Peyer's patch (tissue), 4 donors: ENCODE measurements around the gene BSN.

Source experiments
- POLR2A ChIP-seq, 2 donors: fragments of 450-650 bp; IDR thresholded peaks; one replicate each; pipeline ENCODE4 v1.5.1; 2017; ENCODE audit warnings: antibody characterized with exemption in 2 of 2, mild to moderate bottlenecking in 2 of 2, moderate library complexity in 2 of 2
- TF ChIP-seq, protein P1 (sequence below), 6 experiments: fragments of 450-650 bp in 4 of 6; fragments of 200-600 bp in 2 of 6; sonication (generic) in 1 of 6; IDR thresholded peaks; one replicate each; pipeline ENCODE4 v1.5.1; 2017 to 2019; ENCODE audit warnings: antibody characterized with exemption in 6 of 6, mild to moderate bottlenecking in 3 of 6, moderate library complexity in 1 of 6

- TF ChIP-seq, protein P1, sequence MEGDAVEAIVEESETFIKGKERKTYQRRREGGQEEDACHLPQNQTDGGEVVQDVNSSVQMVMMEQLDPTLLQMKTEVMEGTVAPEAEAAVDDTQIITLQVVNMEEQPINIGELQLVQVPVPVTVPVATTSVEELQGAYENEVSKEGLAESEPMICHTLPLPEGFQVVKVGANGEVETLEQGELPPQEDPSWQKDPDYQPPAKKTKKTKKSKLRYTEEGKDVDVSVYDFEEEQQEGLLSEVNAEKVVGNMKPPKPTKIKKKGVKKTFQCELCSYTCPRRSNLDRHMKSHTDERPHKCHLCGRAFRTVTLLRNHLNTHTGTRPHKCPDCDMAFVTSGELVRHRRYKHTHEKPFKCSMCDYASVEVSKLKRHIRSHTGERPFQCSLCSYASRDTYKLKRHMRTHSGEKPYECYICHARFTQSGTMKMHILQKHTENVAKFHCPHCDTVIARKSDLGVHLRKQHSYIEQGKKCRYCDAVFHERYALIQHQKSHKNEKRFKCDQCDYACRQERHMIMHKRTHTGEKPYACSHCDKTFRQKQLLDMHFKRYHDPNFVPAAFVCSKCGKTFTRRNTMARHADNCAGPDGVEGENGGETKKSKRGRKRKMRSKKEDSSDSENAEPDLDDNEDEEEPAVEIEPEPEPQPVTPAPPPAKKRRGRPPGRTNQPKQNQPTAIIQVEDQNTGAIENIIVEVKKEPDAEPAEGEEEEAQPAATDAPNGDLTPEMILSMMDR (IDR thresholded peaks at IDR 0.05): no peak
- TF ChIP-seq POLR2A (IDR thresholded peaks at IDR 0.05): no peak
These were observed 13.1 kb downstream of the BSN start for GRCh38 chr3:49567406-49567805.
